Erythroblast (primary cell): ENCODE measurements around the gene UBE4A.

ENCODE experiments used
- GATA1 ChIP-seq: IDR thresholded peaks from 2 replicates; pipeline ENCODE4 v1.6.1; 2011; ENCODE audit warnings: low read depth, mild to moderate bottlenecking, control low read depth, low read length, moderate library complexity
- POLR2A ChIP-seq: IDR thresholded peaks from 2 replicates; pipeline ENCODE4 v1.6.1; 2011; ENCODE audit warnings: mild to moderate bottlenecking, low read length

DNA sequence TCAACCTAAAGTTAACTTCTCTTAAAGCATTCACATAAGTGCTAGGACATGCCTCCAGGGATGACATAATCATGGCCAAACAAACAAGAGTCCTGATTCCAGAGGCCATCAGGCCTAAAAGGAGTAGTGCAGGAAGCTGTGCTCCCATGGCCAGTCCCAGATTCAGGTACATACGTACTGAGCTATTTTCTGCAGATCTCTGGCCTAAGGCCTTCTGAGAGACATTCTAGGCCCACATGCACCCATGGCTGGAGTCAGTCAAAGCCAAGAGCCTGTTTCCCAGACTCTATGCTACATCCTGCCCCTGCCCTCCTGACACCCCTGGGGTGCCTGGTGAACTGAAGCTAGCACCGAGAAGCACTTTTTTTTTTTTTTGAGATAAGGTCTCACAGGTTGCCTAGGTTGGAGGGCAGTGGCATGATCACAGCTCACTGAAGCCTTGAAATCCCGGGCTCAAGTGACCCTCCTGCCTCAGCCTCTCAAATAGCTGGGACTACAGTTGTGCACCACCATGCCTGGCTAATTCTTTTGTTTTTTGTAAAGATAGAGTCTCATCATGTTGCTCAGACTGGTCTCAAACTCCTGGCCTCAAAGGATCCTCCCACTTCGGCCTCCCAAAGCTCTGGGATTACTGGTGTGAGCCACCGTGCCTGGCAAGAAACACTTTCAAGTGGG, 17.4 kb upstream of the UBE4A start:
- TF ChIP-seq POLR2A = no peak
- TF ChIP-seq GATA1 = no peak
